GM12878 (cell line): Measurements from ENCODE around the gene HNF4A. TPM values are rescaled to one million over a fixed set of nuclear protein-coding genes. Genes with fewer than 3 reads are reported as not detected.
A peak's percentile ranks its signal among the peaks of the same experiment; 100 is the strongest.

Experiments
- ATAC-seq: fragments of 200-7000 bp; cut with Tn5 transposase; 3 replicates; pipeline ENCODE4 v1.9.1; 2020; ENCODE audit warnings: mild to moderate bottlenecking, moderate library complexity
- BruUV-seq: library from RNA; stranded (reverse); fragments of 400-500 nt; replicated peaks from 2 replicates; lab custom pipeline; 2021; lab: Mats Ljungman, UMichigan
- CTCF ChIA-PET: fragments of 300-600 bp; sonication (Branson Sonifier 250); formaldehyde crosslinking; extraction: SDS; loops from one replicate; lab custom pipeline; 2021; ENCODE audit warnings: inconsistent platforms; lab: Yijun Ruan, JAX
- POLR2A ChIA-PET: fragments of 350-600 bp; formaldehyde crosslinking; extraction: SDS; loops from one replicate; lab custom pipeline; 2021; ENCODE audit warnings: inconsistent platforms; lab: Charles Lee
- RAD21 ChIA-PET: fragments of 300-600 bp; sonication (Branson Sonifier 250); formaldehyde crosslinking; loops from one replicate; lab custom pipeline; 2023; ENCODE audit warnings: antibody characterized with exemption; ENCODE audit not compliant: unreplicated experiment; lab: Charles Lee
- SMC1A ChIA-PET: fragments of 300-600 bp; sonication (Branson Sonifier 250); formaldehyde crosslinking; loops from one replicate; lab custom pipeline; 2023; ENCODE audit not compliant: unreplicated experiment, uncharacterized antibody; lab: Charles Lee
- DNase-seq: peaks from one replicate; pipeline ENCODE4 v3.0.0-alpha.2; 2011; ENCODE audit warnings: low read depth, low spot score
- FAIRE-seq: peaks from 3 replicates; lab custom pipeline; 2011; peaks lifted over from hg19 to GRCh38; lab: Jason Lieb, UNC
- H2AFZ ChIP-seq: 2 replicates; pipeline ENCODE4 v1.6.0; 2011; ENCODE audit warnings: low read depth, low read length, control low read depth; ENCODE audit not compliant: control insufficient read depth
- H3K27ac ChIP-seq: 2 replicates; pipeline ENCODE4 v1.5.1; 2011; ENCODE audit warnings: control low read depth; ENCODE audit not compliant: control insufficient read depth, insufficient read depth
- H3K27me3 ChIP-seq, 2 experiments: replicated peaks in 1 of 2; 2 replicates each; pipeline versions ENCODE4 v1.6.0 to v1.6.1; 2011; ENCODE audit warnings: low read length in 1 of 2; ENCODE audit not compliant: control insufficient read depth in 2 of 2, insufficient read depth in 2 of 2
- H3K36me3 ChIP-seq, 2 experiments: 2 replicates each; pipeline ENCODE4 v1.5.1; 2011; ENCODE audit warnings: low read length in 1 of 2; ENCODE audit not compliant: control insufficient read depth in 2 of 2, insufficient read depth in 2 of 2
- H3K4me1 ChIP-seq: 2 replicates; pipeline ENCODE4 v1.6.1; 2011; ENCODE audit warnings: mild to moderate bottlenecking, low read length, moderate library complexity, mixed read lengths; ENCODE audit not compliant: control insufficient read depth, insufficient read depth
- H3K4me2 ChIP-seq: 2 replicates; pipeline ENCODE4 v1.6.0; 2011; ENCODE audit warnings: control low read depth; ENCODE audit not compliant: control insufficient read depth, insufficient read depth
- H3K4me3 ChIP-seq: fragments of 200-600 bp; sonication (generic); 2 replicates; pipeline ENCODE4 v1.5.1; 2016
- H3K79me2 ChIP-seq: 2 replicates; pipeline ENCODE4 v1.6.0; 2011; ENCODE audit warnings: low read length; ENCODE audit not compliant: control insufficient read depth, insufficient read depth
- H3K9ac ChIP-seq: 2 replicates; pipeline ENCODE4 v1.8.0; 2011; ENCODE audit warnings: low read length, control low read depth, mixed read lengths; ENCODE audit not compliant: control insufficient read depth, insufficient read depth
- H3K9me3 ChIP-seq: replicated peaks from 3 replicates; pipeline ENCODE4 v1.5.1; 2011; ENCODE audit warnings: mild to moderate bottlenecking, low read length; ENCODE audit not compliant: control insufficient read depth, insufficient read depth
- H4K20me1 ChIP-seq: 2 replicates; pipeline ENCODE4 v1.6.0; 2011; ENCODE audit not compliant: control insufficient read depth, insufficient read depth
- MTA3 ChIP-seq: IDR thresholded peaks from 2 replicates; pipeline ENCODE4 v1.6.1; 2012; ENCODE audit warnings: low read length, inconsistent platforms, borderline replicate concordance
- RELA ChIP-seq: fragments of 450-650 bp; IDR thresholded peaks from 2 replicates; pipeline ENCODE4 v1.8.0; 2014; ENCODE audit warnings: borderline replicate concordance; ENCODE audit not compliant: partially characterized antibody
- WGBS: methylation state at CpG from one replicate; pipeline ENCODE4 v1.1.6; 2016; ENCODE audit warnings: low lambda C conversion rate; ENCODE audit not compliant: insufficient replicate concordance, insufficient coverage; ENCODE audit errors: missing lambda C conversion rate; 5-methylcytosine and 5-hydroxymethylcytosine counted together
- in situ Hi-C: fragments of 300-500 bp; cut with MboI; formaldehyde crosslinking; loops from 9 replicates; pipeline ENCODE4 v1.14.3; 2018; ENCODE audit warnings: mixed read lengths
- intact Hi-C: fragments of 100-400 bp; cut with micrococcal nuclease; formaldehyde crosslinking; loops from one replicate; pipeline ENCODE4 v1.14.2; 2022; ENCODE audit not compliant: unreplicated experiment
- polyA plus RNA-seq, 11 experiments: library from polyadenylated mRNA; depleted of rRNA in 4 of 11; unstranded in 6 of 11; stranded (reverse) in 5 of 11; fragments of >200 nt; fragmentation: Nextera tagmentation in 4 of 11; fragmentation: Illumina TruSeq in 1 of 11; extraction: Ambion mirVana in 4 of 11; extraction: Trizol in 1 of 11; gene quantifications; 1 replicate in 1 of 11; 2 replicates in 10 of 11; pipeline versions ENCODE4 v1.2.1 to v1.2.3, GENCODE V29; 2011 to 2016; ENCODE audit warnings: inconsistent platforms in 2 of 11, missing spikeins in 2 of 11, low read depth in 1 of 11
- total RNA-seq, 4 experiments: library from RNA; depleted of rRNA in 3 of 4; stranded (reverse); fragments of >200 nt in 3 of 4; fragmentation: Illumina TruSeq in 1 of 4; extraction: Trizol in 1 of 4; gene quantifications; 2 replicates each; pipeline versions ENCODE4 v1.2.1 to v1.2.3, GENCODE V29; 2013 to 2021
- TF ChIP-seq, protein P1 (sequence below): IDR thresholded peaks from 2 replicates; pipeline ENCODE4 v1.6.1; 2011; ENCODE audit warnings: borderline replicate concordance, low read depth, mild to moderate bottlenecking, moderate library complexity, low read length; ENCODE audit not compliant: insufficient read depth, poor library complexity, severe bottlenecking
- TF ChIP-seq, protein P2 (sequence below): fragments of 450-650 bp; IDR thresholded peaks from 2 replicates; pipeline ENCODE4 v1.6.1; 2016; ENCODE audit warnings: mild to moderate bottlenecking

Gene HNF4A
- total and polyA plus RNA-seq, 10 of the 15 experiments (the other 5 are each of a cell fraction or from before 2014, with no cell fraction given): 0.21 TPM; not detected in 9

DNA sequence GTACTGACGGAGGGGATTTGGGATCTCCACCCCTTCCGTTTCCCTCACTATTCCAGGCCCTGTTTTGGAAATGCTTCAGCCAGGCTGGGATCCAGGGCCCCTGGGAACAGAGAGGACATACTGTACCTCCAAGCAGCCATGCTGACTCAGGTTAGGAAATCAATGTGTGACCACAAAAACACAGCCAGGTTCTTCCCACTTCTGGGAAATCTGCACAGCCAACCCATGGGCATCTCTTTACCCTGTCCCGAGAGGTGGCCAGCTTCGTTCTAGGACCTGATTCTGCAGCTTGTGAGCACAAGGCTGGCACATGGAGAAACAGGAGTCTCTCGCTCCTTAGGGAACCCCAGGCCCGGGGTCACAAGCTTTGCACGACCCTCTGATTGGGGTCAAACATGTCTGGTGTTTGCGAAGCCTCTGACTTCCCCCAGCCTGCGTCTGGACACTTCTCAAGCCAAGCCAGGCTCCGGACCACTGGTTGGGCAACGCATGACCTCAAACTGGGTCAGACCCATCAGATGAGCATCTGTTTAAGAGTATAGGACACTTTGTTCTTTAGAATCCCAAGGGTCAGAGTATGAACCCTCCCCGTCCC is 111.9 kb downstream of the HNF4A start (continued):
- TF ChIP-seq MTA3 (no peak), RELA (no peak)

DNA sequence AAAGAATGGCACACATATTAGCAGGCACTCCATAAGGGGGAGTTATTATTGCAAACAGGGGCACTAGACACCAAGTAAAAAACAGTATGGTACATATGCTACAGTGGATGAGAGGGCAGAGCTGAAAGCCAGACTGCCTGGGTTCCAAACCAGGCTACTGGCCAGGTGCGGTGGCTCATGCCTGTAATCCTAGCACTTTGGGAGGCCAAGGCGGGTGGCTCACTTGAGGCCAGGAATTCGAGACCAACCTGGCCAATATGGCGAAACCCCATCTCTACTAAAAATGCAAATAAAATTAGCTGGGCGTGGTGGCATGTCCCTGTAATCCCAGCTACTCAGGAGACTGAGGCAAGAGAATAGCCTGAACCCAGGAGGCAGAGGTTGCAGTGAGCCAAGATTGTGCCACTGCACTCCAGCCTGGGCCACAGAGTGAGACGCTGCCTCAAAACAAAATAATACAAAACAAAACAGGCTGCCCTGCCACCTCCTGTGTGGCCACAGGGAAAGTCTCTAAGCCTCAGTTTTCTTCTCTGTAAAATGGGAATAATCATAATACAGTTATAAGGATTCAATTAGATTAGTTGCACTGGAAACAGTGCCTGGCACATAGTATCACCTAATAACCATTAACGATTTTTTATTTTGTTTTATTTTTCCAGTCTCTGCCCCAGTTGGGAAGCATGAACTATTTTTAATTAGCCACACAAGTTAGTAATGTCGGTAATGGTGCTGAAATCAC is 112.7 kb downstream of the HNF4A start:
- TF ChIP-seq, protein P1, sequence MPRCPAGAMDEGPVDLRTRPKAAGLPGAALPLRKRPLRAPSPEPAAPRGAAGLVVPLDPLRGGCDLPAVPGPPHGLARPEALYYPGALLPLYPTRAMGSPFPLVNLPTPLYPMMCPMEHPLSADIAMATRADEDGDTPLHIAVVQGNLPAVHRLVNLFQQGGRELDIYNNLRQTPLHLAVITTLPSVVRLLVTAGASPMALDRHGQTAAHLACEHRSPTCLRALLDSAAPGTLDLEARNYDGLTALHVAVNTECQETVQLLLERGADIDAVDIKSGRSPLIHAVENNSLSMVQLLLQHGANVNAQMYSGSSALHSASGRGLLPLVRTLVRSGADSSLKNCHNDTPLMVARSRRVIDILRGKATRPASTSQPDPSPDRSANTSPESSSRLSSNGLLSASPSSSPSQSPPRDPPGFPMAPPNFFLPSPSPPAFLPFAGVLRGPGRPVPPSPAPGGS: peak; percentile 39
- TF ChIP-seq, protein P2, sequence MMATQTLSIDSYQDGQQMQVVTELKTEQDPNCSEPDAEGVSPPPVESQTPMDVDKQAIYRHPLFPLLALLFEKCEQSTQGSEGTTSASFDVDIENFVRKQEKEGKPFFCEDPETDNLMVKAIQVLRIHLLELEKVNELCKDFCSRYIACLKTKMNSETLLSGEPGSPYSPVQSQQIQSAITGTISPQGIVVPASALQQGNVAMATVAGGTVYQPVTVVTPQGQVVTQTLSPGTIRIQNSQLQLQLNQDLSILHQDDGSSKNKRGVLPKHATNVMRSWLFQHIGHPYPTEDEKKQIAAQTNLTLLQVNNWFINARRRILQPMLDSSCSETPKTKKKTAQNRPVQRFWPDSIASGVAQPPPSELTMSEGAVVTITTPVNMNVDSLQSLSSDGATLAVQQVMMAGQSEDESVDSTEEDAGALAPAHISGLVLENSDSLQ: no peak
- FAIRE-seq (no peak), ATAC-seq (no peak), DNase-seq (no peak)
- intact Hi-C loops (no loop called here), in situ Hi-C loops (no loop called here)
- Histone ChIP-seq H3K27ac (no peak overlapping the region), H3K4me3 (no peak overlapping the region), H3K79me2 (no peaks in the 10 kb centered on the region), H3K4me2 (no peak overlapping the region), H3K9ac (no peak overlapping the region), H3K9me3 (no peaks in the 10 kb centered on the region), H3K27me3 (no peaks in the 10 kb centered on the region; a peak in 1 of 4 replicates), H3K36me3 (no peaks in the 10 kb centered on the region), H4K20me1 (no peaks in the 10 kb centered on the region), H2AFZ (no peak overlapping the region), H3K4me1 (no peaks in the 10 kb centered on the region)
- ChIA-PET POLR2A (no interaction called here), RAD21 (interaction anchor here (1.0 to 2.1 kb wide), 2 partner anchors 33 to 216 kb away, joined by 3 to 4 read pairs; no protein-coding TSS in a partner anchor), SMC1A (interaction anchor here (1.5 kb wide), 1 partner anchor 110 kb away, joined by 4 read pairs; no protein-coding TSS in a partner anchor), CTCF (interaction anchor here (1.0 to 1.8 kb wide), 2 partner anchors 53 to 249 kb away, joined by 3 to 4 read pairs; no protein-coding TSS in a partner anchor)
- no TSS peak for BruUV-seq
- 57% methylated on average over 8 of the region's 8 CpGs for WGBS
